Bronchus fibroblast of lung (primary cell): ENCODE measurements around the gene ZNF503. TPM values are rescaled to one million over a fixed set of nuclear protein-coding genes. Genes with fewer than 3 reads are reported as not detected.

ENCODE experiments used
- total RNA-seq: library from RNA; depleted of rRNA; stranded (reverse); fragments of >200 nt; gene quantifications from 2 replicates; pipeline ENCODE4 v1.2.3, GENCODE V29; 2015

Gene ZNF503
- 13.4 and 17.0 TPM in 2 replicates for total RNA-seq

GRCh38 chr10:75401569-75402485, at the start of gene ZNF503:
ZNF503 (minus strand) TSS chr10:75401764; CDS start chr10:75401419, 345 bp downstream.

GRCh38 chr10:75431180-75432111, 29.9 kb upstream of the ZNF503 start, which contains the start of gene LRMDA:
LRMDA (plus strand) TSS chr10:75431624.

Other genes starting within 250 kb of the ZNF503 start
- 185 TPM in 2 replicates for gene VDAC2, start 191.0 kb downstream of the ZNF503 start, total RNA-seq
- 17.5 and 19.3 TPM in 2 replicates for gene COMTD1, start 165.8 kb downstream of the ZNF503 start, total RNA-seq
- 0.34 and 0.45 TPM in 2 replicates for gene LRMDA, start 29.9 kb upstream of the ZNF503 start, total RNA-seq